Thyroid gland (tissue), 4 donors: ENCODE data around the gene JSRP1.

Experiments
- POLR2A ChIP-seq, 2 donors: fragments of 450-650 bp; IDR thresholded peaks; one replicate each; pipeline ENCODE4 v1.6.1; 2017; ENCODE audit warnings: antibody characterized with exemption in 2 of 2, mild to moderate bottlenecking in 2 of 2, moderate library complexity in 1 of 2
- TF ChIP-seq, protein P1 (sequence below), 6 experiments: fragments of 200-600 bp in 3 of 6; fragments of 450-650 bp in 3 of 6; sonication (generic) in 3 of 6; IDR thresholded peaks; one replicate each; pipeline ENCODE4 v1.5.1; 2016 to 2019; ENCODE audit warnings: antibody characterized with exemption in 6 of 6, mild to moderate bottlenecking in 2 of 6, inconsistent platforms in 1 of 6, moderate library complexity in 1 of 6

DNA sequence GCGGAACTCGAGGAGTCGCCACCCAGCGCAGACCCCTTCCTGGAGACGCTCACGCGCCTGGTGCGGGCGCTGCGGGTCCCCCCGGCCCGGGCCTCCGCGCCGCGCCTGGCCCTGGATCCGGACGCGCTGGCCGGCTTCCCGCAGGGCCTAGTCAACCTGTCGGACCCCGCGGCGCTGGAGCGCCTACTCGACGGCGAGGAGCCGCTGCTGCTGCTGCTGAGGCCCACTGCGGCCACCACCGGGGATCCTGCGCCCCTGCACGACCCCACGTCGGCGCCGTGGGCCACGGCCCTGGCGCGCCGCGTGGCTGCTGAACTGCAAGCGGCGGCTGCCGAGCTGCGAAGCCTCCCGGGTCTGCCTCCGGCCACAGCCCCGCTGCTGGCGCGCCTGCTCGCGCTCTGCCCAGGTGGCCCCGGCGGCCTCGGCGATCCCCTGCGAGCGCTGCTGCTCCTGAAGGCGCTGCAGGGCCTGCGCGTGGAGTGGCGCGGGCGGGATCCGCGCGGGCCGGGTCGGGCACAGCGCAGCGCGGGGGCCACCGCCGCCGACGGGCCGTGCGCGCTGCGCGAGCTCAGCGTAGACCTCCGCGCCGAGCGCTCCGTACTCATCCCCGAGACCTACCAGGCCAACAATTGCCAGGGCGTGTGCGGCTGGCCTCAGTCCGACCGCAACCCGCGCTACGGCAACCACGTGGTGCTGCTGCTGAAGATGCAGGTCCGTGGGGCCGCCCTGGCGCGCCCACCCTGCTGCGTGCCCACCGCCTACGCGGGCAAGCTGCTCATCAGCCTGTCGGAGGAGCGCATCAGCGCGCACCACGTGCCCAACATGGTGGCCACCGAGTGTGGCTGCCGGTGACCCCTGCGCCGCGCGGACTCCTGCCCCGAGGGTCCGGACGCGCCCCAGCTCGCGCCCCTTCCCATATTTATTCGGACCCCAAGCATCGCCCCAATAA is 4.8 kb downstream of the JSRP1 start:
- TF ChIP-seq, protein P1, sequence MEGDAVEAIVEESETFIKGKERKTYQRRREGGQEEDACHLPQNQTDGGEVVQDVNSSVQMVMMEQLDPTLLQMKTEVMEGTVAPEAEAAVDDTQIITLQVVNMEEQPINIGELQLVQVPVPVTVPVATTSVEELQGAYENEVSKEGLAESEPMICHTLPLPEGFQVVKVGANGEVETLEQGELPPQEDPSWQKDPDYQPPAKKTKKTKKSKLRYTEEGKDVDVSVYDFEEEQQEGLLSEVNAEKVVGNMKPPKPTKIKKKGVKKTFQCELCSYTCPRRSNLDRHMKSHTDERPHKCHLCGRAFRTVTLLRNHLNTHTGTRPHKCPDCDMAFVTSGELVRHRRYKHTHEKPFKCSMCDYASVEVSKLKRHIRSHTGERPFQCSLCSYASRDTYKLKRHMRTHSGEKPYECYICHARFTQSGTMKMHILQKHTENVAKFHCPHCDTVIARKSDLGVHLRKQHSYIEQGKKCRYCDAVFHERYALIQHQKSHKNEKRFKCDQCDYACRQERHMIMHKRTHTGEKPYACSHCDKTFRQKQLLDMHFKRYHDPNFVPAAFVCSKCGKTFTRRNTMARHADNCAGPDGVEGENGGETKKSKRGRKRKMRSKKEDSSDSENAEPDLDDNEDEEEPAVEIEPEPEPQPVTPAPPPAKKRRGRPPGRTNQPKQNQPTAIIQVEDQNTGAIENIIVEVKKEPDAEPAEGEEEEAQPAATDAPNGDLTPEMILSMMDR (IDR thresholded peaks at IDR 0.05): no peak
- no peak for TF ChIP-seq POLR2A (IDR thresholded peaks at IDR 0.05)
